GM21786 (cell line): Measurements from ENCODE around the gene KCNQ1.

Experiments used
- ATAC-seq: cut with Tn5 transposase; IDR thresholded peaks from one replicate; pipeline ENCODE4 v1.9.1; 2021; ENCODE audit not compliant: unreplicated experiment

The KCNQ1 gene

DNA sequence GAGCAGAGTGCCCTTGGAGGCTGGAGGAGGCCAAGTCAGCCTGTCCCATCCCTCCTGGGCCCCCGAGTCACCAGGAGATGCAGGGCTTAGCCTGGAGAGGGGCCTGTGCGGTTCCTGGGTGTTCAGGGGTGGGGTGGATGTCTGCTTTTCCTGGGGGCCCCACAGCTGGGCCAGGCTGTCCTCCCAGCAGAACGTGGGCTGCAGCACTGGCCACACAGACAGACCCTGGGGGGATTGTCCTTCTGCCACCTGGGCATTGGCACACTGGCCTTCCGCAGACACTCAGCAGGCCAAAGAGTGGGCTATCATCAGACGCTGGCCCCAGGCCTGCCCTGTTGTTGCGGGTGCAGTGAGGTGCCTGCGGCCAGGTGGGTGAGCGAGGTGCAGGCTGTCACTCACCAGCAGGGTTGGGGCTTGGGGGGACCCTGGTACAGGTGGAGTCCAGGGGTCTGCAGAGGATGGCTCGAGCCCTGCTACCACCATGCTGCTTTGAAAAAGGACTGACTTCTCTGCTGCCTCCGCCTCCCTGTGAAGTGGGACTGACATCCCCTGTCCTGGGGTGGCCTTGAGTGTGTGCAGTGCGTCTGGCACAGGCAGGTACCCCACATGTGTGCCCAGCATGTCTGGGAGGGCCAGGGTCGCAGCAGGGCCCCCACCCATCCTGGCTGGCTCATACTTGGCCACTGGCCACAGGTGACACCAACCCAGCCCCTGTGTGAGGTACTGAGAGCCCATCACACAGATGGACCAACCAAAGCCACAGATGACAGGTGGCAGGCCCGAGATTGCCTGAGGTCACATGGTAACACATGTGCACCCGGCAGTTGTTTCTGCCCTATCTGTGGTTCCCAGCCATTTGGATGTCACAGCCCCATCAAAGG, 294.0 kb downstream of the KCNQ1 start:
- no peak for ATAC-seq

- ATAC-seq, result no peak
Measured at GRCh38 chr11:2739531-2740274, 294.9 kb downstream of the KCNQ1 start.

GRCh38 chr11:2740275-2740940, 295.6 kb downstream of the KCNQ1 start:
- no peak for ATAC-seq

DNA sequence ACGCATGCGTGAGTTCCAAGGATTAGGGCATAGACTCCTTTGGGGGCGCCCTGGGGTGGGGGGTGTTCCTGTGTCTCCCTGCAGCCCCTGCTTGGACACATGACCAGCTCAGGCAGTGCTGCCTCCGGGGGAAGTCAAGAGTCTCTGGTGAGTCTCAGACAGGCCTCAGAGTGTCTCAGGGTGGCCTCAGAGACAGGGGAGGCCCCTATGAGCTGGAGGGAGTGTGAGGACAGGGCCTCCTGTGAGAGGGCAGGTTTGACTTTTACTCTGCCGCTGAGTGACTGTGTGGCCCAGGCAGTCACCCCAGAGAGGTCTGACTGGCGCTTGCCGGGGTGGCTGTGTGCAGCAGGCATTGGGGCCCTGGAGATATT, 296.2 kb downstream of the KCNQ1 start:
- no peak for ATAC-seq

GRCh38 chr11:2741377-2742131, 296.7 kb downstream of the KCNQ1 start:
- no peak for ATAC-seq

GRCh38 chr11:2742201-2742600, 297.4 kb downstream of the KCNQ1 start:
- no peak for ATAC-seq

- ATAC-seq, result no peak
Measured at GRCh38 chr11:2742611-2743426, 298.0 kb downstream of the KCNQ1 start.

DNA sequence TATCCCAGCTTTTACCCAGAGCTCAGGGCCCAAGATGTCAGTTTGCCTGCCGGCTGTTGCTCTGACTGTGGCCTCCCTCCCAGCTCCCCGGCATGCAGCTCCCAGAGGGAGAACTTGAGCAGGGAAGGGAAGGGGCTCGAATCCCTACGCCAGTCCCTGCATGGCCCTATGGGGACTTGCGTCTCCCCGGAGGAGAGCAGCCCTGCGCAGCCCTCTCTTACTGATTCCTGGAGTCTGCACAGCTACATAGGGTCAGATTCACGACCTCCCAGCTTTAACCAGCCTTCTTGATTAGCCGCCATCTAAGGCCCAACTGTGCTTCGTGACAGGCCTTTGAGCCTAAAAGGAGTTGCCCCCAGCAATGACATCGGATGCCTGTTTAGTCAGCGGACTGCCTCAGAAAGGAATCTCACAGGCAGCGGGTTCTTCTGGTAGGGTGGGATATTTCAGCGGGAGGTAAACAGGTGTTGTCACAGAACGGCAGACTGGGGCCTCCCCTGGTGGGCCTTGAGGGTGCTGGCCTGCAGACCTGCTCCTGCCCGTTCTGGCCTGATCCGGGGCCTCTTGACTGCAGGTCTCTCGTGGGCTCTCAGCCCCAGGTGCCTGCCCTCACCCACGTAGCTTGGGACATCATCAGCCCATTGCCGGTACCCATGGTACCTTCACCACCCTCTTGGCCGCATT, 298.8 kb downstream of the KCNQ1 start:
- ATAC-seq, result no peak

DNA sequence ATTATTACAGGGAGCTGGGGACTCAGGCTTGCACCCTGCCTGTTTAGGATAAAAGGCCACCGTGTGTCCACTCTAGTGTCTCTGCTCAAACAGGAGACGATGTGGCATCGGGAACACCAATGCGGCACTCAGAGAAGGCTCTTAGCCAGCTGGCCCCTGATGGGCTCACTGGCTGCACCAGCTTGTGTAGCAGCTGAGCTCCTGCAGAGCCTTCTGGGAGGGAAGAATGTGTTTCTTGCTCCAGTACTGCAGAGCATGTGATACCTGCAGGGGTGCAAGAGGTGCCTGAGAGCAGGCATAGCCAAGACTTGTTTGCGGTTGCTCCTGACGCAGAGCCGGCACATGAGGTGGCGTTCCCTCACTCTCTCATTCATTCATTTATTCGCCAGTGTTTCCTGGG, 299.4 kb downstream of the KCNQ1 start:
- no peak for ATAC-seq

DNA sequence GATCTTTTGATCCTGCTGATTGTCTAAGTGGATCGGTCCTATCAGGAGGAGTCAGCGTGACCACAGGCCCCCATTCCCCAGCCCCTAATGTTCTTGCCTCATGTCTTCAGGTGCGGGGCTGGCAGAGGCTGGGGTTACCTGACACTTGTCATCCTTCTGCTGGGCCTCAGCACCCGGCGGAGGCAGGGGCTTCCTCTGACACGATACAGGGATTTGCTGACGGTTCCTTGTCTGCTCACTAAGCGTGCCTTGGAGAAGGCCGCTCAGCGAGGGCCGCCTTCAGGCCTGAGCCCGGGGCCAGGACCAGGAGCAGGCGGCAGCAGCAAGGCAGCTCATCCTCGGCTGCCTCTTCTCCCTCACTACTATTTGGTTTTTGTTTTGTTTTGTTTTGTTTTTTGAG, 300.7 kb downstream of the KCNQ1 start:
- ATAC-seq, result no peak

- ATAC-seq, result no peak
Measured at GRCh38 chr11:2746401-2747247, 301.8 kb downstream of the KCNQ1 start.

DNA sequence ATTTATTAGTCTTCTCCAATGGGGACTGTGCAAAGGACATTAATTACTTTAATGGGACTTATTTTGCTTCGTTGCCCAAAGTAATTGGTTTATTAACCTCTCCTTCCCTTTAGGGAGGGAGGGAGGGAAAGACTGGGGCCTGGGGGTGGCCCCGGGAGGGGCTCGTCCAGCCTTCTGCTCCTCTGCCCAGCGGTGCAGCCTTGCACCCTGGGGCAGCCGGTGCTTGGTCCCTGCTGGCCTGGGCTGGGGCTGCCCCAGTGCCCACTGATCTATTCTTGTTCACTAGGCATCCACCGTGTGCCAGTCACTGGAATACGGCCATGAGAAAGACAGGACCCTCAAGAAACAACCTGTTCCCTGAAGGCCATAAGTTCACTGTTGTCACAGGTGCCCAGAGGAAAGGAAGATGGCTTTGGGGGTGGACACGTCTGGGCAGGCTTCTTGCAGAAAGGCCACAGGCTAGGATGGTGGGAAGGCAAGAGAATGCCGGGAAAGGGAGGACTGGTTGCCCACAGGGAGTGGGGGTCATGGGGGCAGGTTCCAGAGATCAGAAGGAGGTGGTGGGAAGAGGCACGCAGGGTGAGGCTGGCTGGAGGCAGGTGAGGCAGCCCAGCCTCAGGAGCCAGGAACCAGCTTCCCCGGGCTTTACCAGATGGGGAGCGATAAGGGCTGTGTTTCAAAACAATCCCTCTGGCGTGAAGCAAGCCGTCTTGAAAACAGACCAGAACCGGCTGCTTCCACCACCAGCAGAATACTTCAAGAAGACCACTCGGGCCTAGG, 302.6 kb downstream of the KCNQ1 start:
- ATAC-seq, result no peak

- no peak for ATAC-seq
Measured at GRCh38 chr11:2748061-2748813, 303.4 kb downstream of the KCNQ1 start.

GRCh38 chr11:2748814-2749554, 304.2 kb downstream of the KCNQ1 start:
- no peak for ATAC-seq

GRCh38 chr11:2750101-2750681, 305.4 kb downstream of the KCNQ1 start:
- no peak for ATAC-seq
